Measurements from ENCODE around the gene NLN. TPM values are rescaled to one million over a fixed set of nuclear protein-coding genes. Genes with fewer than 3 reads are reported as not detected.

Gene NLN
- total and polyA plus RNA-seq, 2 donors (not counting 1 experiment from before 2014, with no cell fraction given) = 1.7 to 6.8 TPM

- POLR2A ChIA-PET = no interaction called here
Measured at GRCh38 chr5:65718576-65719310, 3.3 kb upstream of the NLN start.

More at GRCh38 chr5:65718576-65719310, 3.3 kb upstream of the NLN start:
- no peaks in the 10 kb centered on the region for H3K27me3 ChIP-seq (replicated peaks in 1 of 4; ENCODE audit: control extremely low read depth in 1 of 4, control insufficient read depth in 3 of 4, insufficient read depth in 4 of 4, low read length in 3 of 4)
- Mint-ChIP-seq H3K4me1 (peaks cover 21% of the 10 kb centered on the region), H3K9me3 (ENCODE audit: insufficient read depth) (no peaks in the 10 kb centered on the region), H3K27me3 (no peaks in the 10 kb centered on the region), H3K27ac (no peak overlapping the region), H3K4me3 (no peak overlapping the region)
- H3K4me1 ChIP-seq (ENCODE audit: control insufficient read depth in 2 of 2, insufficient read depth in 2 of 2, low read length in 2 of 2) = peaks cover 12 to 13% of the 10 kb centered on the region in 2 donors
- peaks cover 5 to 7% of the 10 kb centered on the region in 2 experiments for H3K36me3 ChIP-seq (replicated peaks in 1 of 2; ENCODE audit: control extremely low read depth in 1 of 2, control insufficient read depth in 1 of 2, extremely low read depth in 1 of 2, insufficient read depth in 2 of 2, low read length in 1 of 2)
- no peak overlapping the region for H2AFZ ChIP-seq (ENCODE audit: insufficient read depth, low read depth, low read length, poor library complexity, severe bottlenecking)
- CTCF ChIA-PET = no interaction called here
- DNase-seq (no peak), ATAC-seq (ENCODE audit: low read depth) (no peak)
- intact Hi-C loops (cut with micrococcal nuclease) = no loop called here
- no peaks in the 10 kb centered on the region for H4K20me1 ChIP-seq (ENCODE audit: control insufficient read depth, insufficient read depth, low read length, poor library complexity, severe bottlenecking)
- no peak overlapping the region for H3K27ac ChIP-seq (ENCODE audit: low read length in 2 of 2)
- H3K4me2 ChIP-seq (replicated peaks; ENCODE audit: low read depth, low read length, poor library complexity, severe bottlenecking) = no peak overlapping the region
- no peaks in the 10 kb centered on the region for H3K9me3 ChIP-seq (ENCODE audit: control extremely low read depth in 1 of 3, control insufficient read depth in 2 of 3, insufficient read depth in 1 of 3, low read length in 2 of 3)
- no peak overlapping the region for H3K4me3 ChIP-seq (ENCODE audit: control extremely low read depth in 1 of 5, extremely low read depth in 1 of 5, insufficient read depth in 1 of 5, low read depth in 2 of 5, low read length in 4 of 5)
- no peak overlapping the region for H3K9ac ChIP-seq (ENCODE audit: low read length)
- H3K79me2 ChIP-seq (ENCODE audit: control insufficient read depth, insufficient read depth, low read length) = peaks cover 19% of the 10 kb centered on the region
- TF ChIP-seq CTCF (IDR thresholded peaks at IDR 0.05) (no peak), EZH2 (IDR thresholded peaks at IDR 0.05; ENCODE audit: borderline replicate concordance, insufficient read depth, low read depth, low read length, poor library complexity, severe bottlenecking) (no peak)

All from B cell (primary cell).